WTC11 (cell line): ENCODE measurements around the gene HDAC8. TPM values are rescaled to one million over a fixed set of nuclear protein-coding genes. Genes with fewer than 3 reads are reported as not detected.

Source experiments
- ATAC-seq: fragments of 200-7000 bp; cut with Tn5 transposase; 2 replicates; pipeline ENCODE4 v1.10.0; 2021; ENCODE audit warnings: mild to moderate bottlenecking, moderate library complexity
- CTCF ChIA-PET: fragments of 300-600 bp; sonication (Branson Sonifier 250); formaldehyde crosslinking; loops from one replicate; lab custom pipeline; 2021; ENCODE audit warnings: antibody characterized with exemption; lab: Charles Lee
- POLR2A ChIA-PET: fragments of 350-600 bp; sonication (Branson Sonifier 250); formaldehyde crosslinking; loops from one replicate; lab custom pipeline; 2021; ENCODE audit warnings: antibody characterized with exemption; lab: Charles Lee
- DNase-seq: peaks from one replicate; pipeline ENCODE4 v3.0.0; 2021; ENCODE audit warnings: low spot score
- H3K27ac Mint-ChIP-seq: 2 replicates; pipeline ENCODE4 v1.8.0; 2021; ENCODE audit warnings: mixed read lengths
- H3K27me3 Mint-ChIP-seq: 2 replicates; pipeline ENCODE4 v1.8.0; 2021; ENCODE audit warnings: low read depth, mild to moderate bottlenecking, moderate library complexity, mixed read lengths
- H3K36me3 Mint-ChIP-seq: 2 replicates; pipeline ENCODE4 v1.8.0; 2021; ENCODE audit warnings: mixed read lengths
- H3K4me1 Mint-ChIP-seq: 2 replicates; pipeline ENCODE4 v1.8.0; 2022; ENCODE audit warnings: mixed read lengths
- H3K4me3 Mint-ChIP-seq: 2 replicates; pipeline ENCODE4 v1.8.0; 2021; ENCODE audit warnings: mild to moderate bottlenecking, moderate library complexity, mixed read lengths
- H3K9me3 Mint-ChIP-seq: 2 replicates; pipeline ENCODE4 v1.8.0; 2021; ENCODE audit warnings: mixed read lengths
- CBFB ChIP-seq: sonication (generic); formaldehyde crosslinking; IDR thresholded peaks from 2 replicates; pipeline ENCODE4 v1.8.1; 2022; ENCODE audit warnings: mild to moderate bottlenecking, low read depth, missing genetic modification reagents
- CREM ChIP-seq: sonication (generic); formaldehyde crosslinking; IDR thresholded peaks from 2 replicates; pipeline ENCODE4 v1.8.1; 2022; ENCODE audit warnings: mild to moderate bottlenecking, missing genetic modification reagents, moderate library complexity
- EMX1 ChIP-seq: fragments of 250-450 bp; sonication (Bioruptor Pico); IDR thresholded peaks from 2 replicates; pipeline ENCODE4 v1.8.0; 2021; ENCODE audit warnings: mild to moderate bottlenecking
- FOXP4 ChIP-seq: sonication (generic); formaldehyde crosslinking; IDR thresholded peaks from 2 replicates; pipeline ENCODE4 v1.8.0; 2022; ENCODE audit warnings: mild to moderate bottlenecking, missing genetic modification reagents
- IRF2 ChIP-seq: sonication (generic); formaldehyde crosslinking; IDR thresholded peaks from 2 replicates; pipeline ENCODE4 v1.8.0; 2022; ENCODE audit warnings: low read depth, missing genetic modification reagents, borderline replicate concordance
- KAT7 ChIP-seq: sonication (generic); formaldehyde crosslinking; IDR thresholded peaks from 2 replicates; pipeline ENCODE4 v1.8.1; 2023; ENCODE audit warnings: missing genetic modification reagents, mild to moderate bottlenecking, borderline replicate concordance
- NFE2L1 ChIP-seq: sonication (generic); formaldehyde crosslinking; IDR thresholded peaks from 2 replicates; pipeline ENCODE4 v1.8.1; 2023; ENCODE audit warnings: missing genetic modification reagents
- NFYB ChIP-seq: sonication (generic); formaldehyde crosslinking; conservative IDR thresholded peaks from 2 replicates; pipeline ENCODE4 v1.8.0; 2022; ENCODE audit warnings: low read depth, missing genetic modification reagents
- NR2C2 ChIP-seq: sonication (generic); formaldehyde crosslinking; IDR thresholded peaks from 2 replicates; pipeline ENCODE4 v1.8.0; 2022; ENCODE audit warnings: mild to moderate bottlenecking, missing genetic modification reagents
- TCF7 ChIP-seq: sonication (generic); formaldehyde crosslinking; IDR thresholded peaks from 2 replicates; pipeline ENCODE4 v1.8.0; 2022; ENCODE audit warnings: mild to moderate bottlenecking, low read depth, missing genetic modification reagents, moderate library complexity
- TEAD1 ChIP-seq: sonication (generic); formaldehyde crosslinking; IDR thresholded peaks from 2 replicates; pipeline ENCODE4 v1.8.0; 2022; ENCODE audit warnings: mild to moderate bottlenecking, missing genetic modification reagents
- USF1 ChIP-seq: sonication (generic); formaldehyde crosslinking; IDR thresholded peaks from 2 replicates; pipeline ENCODE4 v1.8.0; 2022; ENCODE audit warnings: mild to moderate bottlenecking, missing genetic modification reagents
- ZBTB21 ChIP-seq: sonication (generic); formaldehyde crosslinking; IDR thresholded peaks from 2 replicates; pipeline ENCODE4 v1.8.1; 2023; ENCODE audit warnings: mild to moderate bottlenecking, missing genetic modification reagents, borderline replicate concordance
- ZBTB43 ChIP-seq: sonication (generic); formaldehyde crosslinking; IDR thresholded peaks from 2 replicates; pipeline ENCODE4 v1.8.1; 2023; ENCODE audit warnings: mild to moderate bottlenecking, missing genetic modification reagents
- ZNF416 ChIP-seq: fragments of 250-450 bp; sonication (Bioruptor Pico); IDR thresholded peaks from 2 replicates; pipeline ENCODE4 v1.9.0; 2021; ENCODE audit warnings: mild to moderate bottlenecking, inconsistent platforms
- total RNA-seq: library from RNA; stranded (reverse); gene quantifications from 3 replicates; pipeline ENCODE4 v1.2.3, GENCODE V29; 2021

The HDAC8 gene
- total RNA-seq, 1 experiment from 2014 or later = 22.5 TPM

- CTCF ChIA-PET = no interaction called here
- Mint-ChIP-seq H3K27me3 (no peaks in the 10 kb centered on the region; the same call in 1 of the 2 replicates), H3K4me1 (peaks cover 18% of the 10 kb centered on the region), H3K4me3 (no peak overlapping the region), H3K9me3 (no peaks in the 10 kb centered on the region), H3K36me3 (no peaks in the 10 kb centered on the region)
- ATAC-seq = no peak
- TF ChIP-seq NFE2L1 (CRISPR knock-in tag) (no peak), CREM (CRISPR knock-in tag) (no peak), KAT7 (CRISPR knock-in tag) (no peak)
- TF ChIP-seq, all 79 proteins: peak for 0
- POLR2A ChIA-PET = no interaction called here
- DNase-seq = no peak
- peak overlapping the region; percentile 53; the same call in 1 of the 2 replicates for H3K27ac Mint-ChIP-seq
These were observed 206.5 kb downstream of the HDAC8 start for GRCh38 chrX:72366178-72366577.

GRCh38 chrX:72365126-72365525 is 207.5 kb downstream of the HDAC8 start:
- H3K4me3 Mint-ChIP-seq = no peak overlapping the region
- CTCF ChIA-PET = no interaction called here
- no peak for ATAC-seq
- no peaks in the 10 kb centered on the region for H3K27me3 Mint-ChIP-seq
- no peaks in the 10 kb centered on the region for H3K9me3 Mint-ChIP-seq
- no peak for TF ChIP-seq EMX1 (CRISPR knock-in tag)
- no peak for TF ChIP-seq CBFB (CRISPR knock-in tag)
- no peak for TF ChIP-seq NR2C2 (CRISPR knock-in tag)
- H3K4me1 Mint-ChIP-seq = peaks cover 18% of the 10 kb centered on the region
- no peaks in the 10 kb centered on the region for H3K36me3 Mint-ChIP-seq
- DNase-seq = no peak
- H3K27ac Mint-ChIP-seq = no peak overlapping the region
- POLR2A ChIA-PET = no interaction called here

GRCh38 chrX:72360326-72360725 is 212.3 kb downstream of the HDAC8 start:
- Mint-ChIP-seq H3K4me3 (no peak overlapping the region), H3K27ac (no peak overlapping the region), H3K36me3 (no peaks in the 10 kb centered on the region), H3K27me3 (no peaks in the 10 kb centered on the region), H3K9me3 (no peaks in the 10 kb centered on the region), H3K4me1 (peaks cover 4% of the 10 kb centered on the region)
- ATAC-seq (no peak), DNase-seq (no peak)
- TF ChIP-seq NFYB (CRISPR knock-in tag) (no peak), ZBTB21 (CRISPR knock-in tag) (no peak), TCF7 (CRISPR knock-in tag) (no peak), IRF2 (no peak), TEAD1 (no peak), FOXP4 (CRISPR knock-in tag) (no peak), ZBTB43 (no peak)
- ChIA-PET POLR2A (no interaction called here), CTCF (no interaction called here)

GRCh38 chrX:72358313-72358712 is 214.3 kb downstream of the HDAC8 start:
- Mint-ChIP-seq H3K4me3 (no peak overlapping the region), H3K36me3 (no peaks in the 10 kb centered on the region), H3K9me3 (no peaks in the 10 kb centered on the region), H3K27ac (no peak overlapping the region), H3K4me1 (peaks cover 7% of the 10 kb centered on the region), H3K27me3 (no peaks in the 10 kb centered on the region)
- ChIA-PET POLR2A (no interaction called here), CTCF (no interaction called here)
- TF ChIP-seq ZNF416 (CRISPR knock-in tag) = no peak
- TF ChIP-seq USF1 (CRISPR knock-in tag) = no peak
- no peak for DNase-seq
- ATAC-seq = no peak
